H1 (cell line): ENCODE data around the gene SULF2. TPM values are rescaled to one million over a fixed set of nuclear protein-coding genes. Genes with fewer than 3 reads are reported as not detected.

ENCODE experiments used
- CTCF ChIA-PET: fragments of 300-600 bp; sonication (Branson Sonifier 250); formaldehyde crosslinking; loops from one replicate; lab custom pipeline; 2021; ENCODE audit not compliant: partially characterized antibody; lab: Charles Lee
- POLR2A ChIA-PET: fragments of 300-600 bp; sonication (Branson Sonifier 250); formaldehyde crosslinking; loops from one replicate; lab custom pipeline; 2021; ENCODE audit warnings: inconsistent platforms; ENCODE audit not compliant: partially characterized antibody; lab: Charles Lee
- DNase-seq, 2 experiments: peaks; one replicate each; pipeline versions ENCODE4 v3.0.0 to v3.0.0-alpha.2; 2010 to 2022; ENCODE audit warnings: low spot score in 2 of 2, low read depth in 1 of 2, mixed read lengths in 1 of 2
- FAIRE-seq: peaks from 2 replicates; lab custom pipeline; 2011; peaks lifted over from hg19 to GRCh38; lab: Jason Lieb, UNC
- H2AFZ ChIP-seq: 2 replicates; pipeline ENCODE4 v1.8.1; 2012; ENCODE audit warnings: low read length, inconsistent platforms
- H2AK5ac ChIP-seq: 2 replicates; pipeline ENCODE4 v1.6.1; 2013; ENCODE audit warnings: low read depth, low read length
- H2BK120ac ChIP-seq: replicated peaks from 2 replicates; pipeline ENCODE3; 2013; ENCODE audit warnings: low read depth, low read length, inconsistent platforms
- H2BK12ac ChIP-seq: 2 replicates; pipeline ENCODE4 v1.6.1; 2013; ENCODE audit warnings: low read depth, low read length
- H2BK15ac ChIP-seq: 2 replicates; pipeline ENCODE4 v1.6.1; 2013; ENCODE audit warnings: low read length
- H2BK20ac ChIP-seq: 2 replicates; pipeline ENCODE4 v1.6.1; 2013; ENCODE audit warnings: low read length
- H2BK5ac ChIP-seq: 2 replicates; pipeline ENCODE4 v1.6.1; 2013; ENCODE audit warnings: low read depth, low read length
- H3K14ac ChIP-seq: 2 replicates; pipeline ENCODE4 v1.6.1; 2013; ENCODE audit warnings: inconsistent platforms; ENCODE audit not compliant: insufficient read length
- H3K18ac ChIP-seq: 2 replicates; pipeline ENCODE4 v1.6.1; 2013; ENCODE audit warnings: low read length; ENCODE audit errors: extremely low read depth
- H3K23ac ChIP-seq: 2 replicates; pipeline ENCODE4 v1.6.1; 2013; ENCODE audit warnings: inconsistent platforms; ENCODE audit not compliant: insufficient read length
- H3K23me2 ChIP-seq: 2 replicates; pipeline ENCODE4 v1.6.1; 2013; ENCODE audit warnings: low read depth, low read length
- H3K27ac ChIP-seq: 2 replicates; pipeline ENCODE4 v1.6.1; 2011; ENCODE audit warnings: low read depth, low read length, inconsistent platforms
- H3K27me3 ChIP-seq, 4 experiments: replicated peaks in 1 of 4; 1 replicate in 1 of 4; 2 replicates in 3 of 4; pipeline versions ENCODE4 v1.6.1 to v1.8.1; 2011 to 2013; ENCODE audit warnings: low read length in 3 of 4, mild to moderate bottlenecking in 3 of 4, inconsistent platforms in 2 of 4, mixed read lengths in 2 of 4, moderate library complexity in 1 of 4; ENCODE audit not compliant: control insufficient read depth in 3 of 4, insufficient read depth in 3 of 4; ENCODE audit errors: extremely low read depth in 1 of 4
- H3K36me3 ChIP-seq, 4 experiments: 2 replicates each; pipeline versions ENCODE4 v1.6.1 to v1.8.1; 2011 to 2013; ENCODE audit warnings: mild to moderate bottlenecking in 4 of 4, low read length in 3 of 4, moderate library complexity in 2 of 4, control low read depth in 1 of 4, inconsistent platforms in 1 of 4; ENCODE audit not compliant: insufficient read depth in 4 of 4, control insufficient read depth in 2 of 4
- H3K4ac ChIP-seq: replicated peaks from 2 replicates; pipeline ENCODE3; 2013; ENCODE audit warnings: low read length, low read depth, mixed read lengths, inconsistent platforms; ENCODE audit not compliant: insufficient read length
- H3K4me1 ChIP-seq, 4 experiments: replicated peaks in 1 of 4; 1 replicate in 1 of 4; 2 replicates in 3 of 4; pipeline versions ENCODE4 v1.6.1 to v1.8.1; 2011 to 2013; ENCODE audit warnings: low read length in 3 of 4, inconsistent platforms in 2 of 4, mixed read lengths in 1 of 4; ENCODE audit not compliant: insufficient read depth in 4 of 4, control insufficient read depth in 3 of 4
- H3K4me2 ChIP-seq, 2 experiments: 2 replicates each; pipeline versions ENCODE4 v1.6.1 to v1.8.1; 2011 to 2013; ENCODE audit warnings: low read depth in 2 of 2, low read length in 2 of 2, control low read depth in 1 of 2, inconsistent platforms in 1 of 2, mild to moderate bottlenecking in 1 of 2; ENCODE audit not compliant: insufficient read depth in 1 of 2
- H3K4me3 ChIP-seq, 4 experiments: fragments of 200-600, 300-600 bp in 1 of 4; sonication (generic), shearing (Covaris generic), sonication (Bioruptor Twin) in 1 of 4; 2 replicates each; pipeline versions ENCODE4 v1.5.1 to v1.8.1; 2011 to 2016; ENCODE audit warnings: low read length in 4 of 4, low read depth in 3 of 4, control low read depth in 2 of 4, inconsistent platforms in 2 of 4, mild to moderate bottlenecking in 2 of 4, mixed read lengths in 1 of 4, moderate library complexity in 1 of 4; ENCODE audit not compliant: insufficient read depth in 2 of 4; ENCODE audit errors: extremely low read depth in 1 of 4
- H3K56ac ChIP-seq: replicated peaks from 2 replicates; pipeline ENCODE3; 2013; ENCODE audit warnings: low read depth, mild to moderate bottlenecking, mixed read lengths, low read length, inconsistent platforms; ENCODE audit not compliant: insufficient read length
- H3K79me1 ChIP-seq: 2 replicates; pipeline ENCODE4 v1.6.1; 2013; ENCODE audit warnings: low read depth, low read length, control low read depth
- H3K79me2 ChIP-seq, 2 experiments: 2 replicates each; pipeline versions ENCODE4 v1.6.1 to v1.8.1; 2012 to 2013; ENCODE audit warnings: low read length in 2 of 2, mild to moderate bottlenecking in 2 of 2, inconsistent platforms in 1 of 2; ENCODE audit not compliant: insufficient read depth in 2 of 2, control insufficient read depth in 1 of 2
- H3K9ac ChIP-seq, 4 experiments: replicated peaks in 1 of 4; 1 replicate in 1 of 4; 2 replicates in 3 of 4; pipeline versions ENCODE4 v1.6.1 to v1.8.1; 2011 to 2013; ENCODE audit warnings: low read depth in 3 of 4, low read length in 3 of 4, control low read depth in 2 of 4, mild to moderate bottlenecking in 2 of 4, moderate library complexity in 2 of 4, inconsistent platforms in 1 of 4; ENCODE audit errors: extremely low read depth in 1 of 4
- H3K9me3 ChIP-seq, 2 experiments: 2 replicates each; pipeline versions ENCODE4 v1.6.1 to v1.8.1; 2012 to 2013; ENCODE audit warnings: mild to moderate bottlenecking in 2 of 2, moderate library complexity in 2 of 2, control low read depth in 1 of 2, inconsistent platforms in 1 of 2, low read depth in 1 of 2, low read length in 1 of 2, mixed read lengths in 1 of 2; ENCODE audit not compliant: insufficient read depth in 2 of 2
- H4K20me1 ChIP-seq, 2 experiments: replicated peaks in 1 of 2; 2 replicates each; pipeline versions ENCODE3 to v1.8.1; 2011 to 2013; ENCODE audit warnings: inconsistent platforms in 2 of 2, low read length in 2 of 2, mild to moderate bottlenecking in 1 of 2; ENCODE audit not compliant: insufficient read depth in 2 of 2, control insufficient read depth in 1 of 2
- H4K5ac ChIP-seq: 2 replicates; pipeline ENCODE4 v1.6.1; 2013; ENCODE audit warnings: low read length, low read depth, mixed read lengths, inconsistent platforms; ENCODE audit not compliant: insufficient read length
- H4K8ac ChIP-seq: 2 replicates; pipeline ENCODE4 v1.8.0; 2013; ENCODE audit warnings: mild to moderate bottlenecking, moderate library complexity, low read length, inconsistent platforms; ENCODE audit not compliant: insufficient read depth; ENCODE audit errors: extremely low read depth
- H4K91ac ChIP-seq: replicated peaks from 2 replicates; pipeline ENCODE3; 2013; ENCODE audit warnings: low read length, mixed read lengths, inconsistent platforms; ENCODE audit not compliant: insufficient read length
- ASH2L ChIP-seq: fragments of 200-600, 300-600 bp; sonication (generic); IDR thresholded peaks from one replicate; pipeline ENCODE4 v1.7.1; 2017; ENCODE audit warnings: low read length
- BACH1 ChIP-seq: IDR thresholded peaks from 2 replicates; pipeline ENCODE4 v1.6.1; 2012; ENCODE audit warnings: low read length, improper control_type of control experiment
- BCL11A ChIP-seq, 2 experiments: IDR thresholded peaks; one replicate each; pipeline ENCODE4 v1.6.1; 2011; ENCODE audit warnings: low read depth in 2 of 2, low read length in 2 of 2, mild to moderate bottlenecking in 2 of 2
- BRCA1 ChIP-seq: IDR thresholded peaks from 2 replicates; pipeline ENCODE4 v1.6.1; 2012; ENCODE audit warnings: low read depth, low read length, improper control_type of control experiment
- CBX5 ChIP-seq: fragments of 300-800, 300-1000 bp; sonication (generic); IDR thresholded peaks from 2 replicates; pipeline ENCODE4 v1.7.1; 2016; ENCODE audit warnings: antibody characterized with exemption, low read length, low read depth
- CEBPB ChIP-seq: IDR thresholded peaks from 2 replicates; pipeline ENCODE4 v1.6.1; 2012; ENCODE audit warnings: low read depth, low read length
- CHD2 ChIP-seq: IDR thresholded peaks from 2 replicates; pipeline ENCODE4 v1.6.1; 2012; ENCODE audit warnings: low read length, improper control_type of control experiment
- GABPA ChIP-seq: IDR thresholded peaks from 2 replicates; pipeline ENCODE4 v1.6.1; 2011; ENCODE audit warnings: mild to moderate bottlenecking, low read length, moderate library complexity, borderline replicate concordance; ENCODE audit not compliant: insufficient read depth
- RXRA ChIP-seq: IDR thresholded peaks from 2 replicates; pipeline ENCODE4 v1.6.1; 2011; ENCODE audit warnings: low read depth, mild to moderate bottlenecking, low read length, moderate library complexity; ENCODE audit not compliant: insufficient read depth
- TAF1 ChIP-seq: IDR thresholded peaks from 2 replicates; pipeline ENCODE4 v1.6.1; 2011; ENCODE audit warnings: mild to moderate bottlenecking, low read depth, low read length
- TAF7 ChIP-seq: optimal IDR thresholded peaks from 2 replicates; pipeline ENCODE3; 2011; ENCODE audit warnings: low read depth, mild to moderate bottlenecking, inconsistent platforms, low read length, moderate library complexity, borderline replicate concordance
- TCF12 ChIP-seq: IDR thresholded peaks from 2 replicates; pipeline ENCODE4 v1.6.1; 2011; ENCODE audit warnings: low read depth, mild to moderate bottlenecking, low read length
- WGBS, 2 experiments: shearing (Covaris generic) in 1 of 2; methylation state at CpG; one replicate each; pipeline versions ENCODE4 v1.1.6 to v1.1.7; 2013 to 2015; ENCODE audit warnings: low lambda C conversion rate in 2 of 2, mixed read lengths in 2 of 2, inconsistent platforms in 1 of 2, low coverage in 1 of 2, missing lambda C conversion rate in 1 of 2; ENCODE audit not compliant: insufficient replicate concordance in 2 of 2, insufficient coverage in 1 of 2, insufficient read length in 1 of 2; ENCODE audit errors: extremely low coverage in 1 of 2, missing lambda C conversion rate in 1 of 2; 5-methylcytosine and 5-hydroxymethylcytosine counted together
- polyA plus RNA-seq, 7 experiments: library from polyadenylated mRNA; depleted of rRNA in 3 of 7; stranded (reverse) in 5 of 7; unstranded in 2 of 7; fragments of >200 nt in 5 of 7; fragments of 200-250 nt in 2 of 7; gene quantifications; 1 replicate in 5 of 7; 2 replicates in 1 of 7; 4 replicates in 1 of 7; pipeline versions ENCODE4 v1.2.1 to v1.2.3, GENCODE V29; 2011 to 2013; ENCODE audit warnings: missing spikeins in 2 of 7, mixed read lengths in 2 of 7
- total RNA-seq: library from RNA; stranded (reverse); fragmentation: NEBNext Ultra II Directional; extraction: Animal tissue kit (Norgen Biotek cat#: 25700); gene quantifications from 2 replicates; pipeline ENCODE4 v1.2.1, GENCODE V29; 2021

SULF2 gene
- total and polyA plus RNA-seq, 2 of the 8 experiments (the other 6 are each of a cell fraction or from before 2014, with no cell fraction given), result 15.7 to 28.2 TPM

DNA sequence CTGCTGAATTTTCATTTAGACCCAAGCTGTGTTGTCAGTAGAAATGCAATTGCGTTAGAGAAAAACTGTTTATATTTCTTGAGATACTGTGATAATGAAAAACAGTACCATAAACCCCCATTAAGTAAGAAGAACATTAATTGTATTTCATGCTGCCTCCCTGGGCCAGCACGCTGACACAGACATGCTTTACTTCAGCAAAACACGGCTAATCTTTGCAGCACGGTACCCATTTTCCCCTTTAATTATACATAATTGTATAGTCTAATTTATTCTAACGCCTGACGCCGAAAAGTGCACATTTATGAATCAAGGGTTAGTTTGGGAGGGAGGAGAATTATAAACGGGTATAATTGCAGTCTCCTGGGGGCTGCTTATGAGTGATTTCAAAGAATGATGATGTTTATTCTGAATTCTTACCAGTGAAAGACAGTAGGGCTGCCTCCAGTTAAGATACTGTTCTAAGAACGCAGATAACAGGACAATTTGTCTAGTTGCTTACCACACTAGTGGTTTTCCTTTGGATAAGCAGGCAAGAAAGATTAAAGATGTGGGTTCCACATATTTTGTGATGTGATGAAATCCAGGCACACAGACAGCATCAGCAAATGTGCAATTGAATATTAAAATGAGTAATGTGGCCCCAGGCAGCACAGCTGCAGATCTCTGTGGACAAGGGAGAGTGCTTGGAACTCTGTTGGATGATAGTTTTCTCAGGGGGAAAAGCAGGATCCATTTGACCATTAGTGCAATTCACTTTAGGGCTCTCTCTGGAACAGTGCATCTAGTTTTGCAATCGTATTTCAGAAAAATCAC, 4.7 kb upstream of the SULF2 start:
- Histone ChIP-seq H3K4me3 (no peak overlapping the region), H2BK12ac (no peak overlapping the region), H3K14ac (no peak overlapping the region), H4K91ac (no peak overlapping the region), H3K4ac (no peak overlapping the region), H2BK5ac (no peak overlapping the region), H3K9ac (no peak overlapping the region), H3K79me2 (no peaks in the 10 kb centered on the region), H2BK120ac (no peak overlapping the region), H4K8ac (no peak overlapping the region), H3K36me3 (no peaks in the 10 kb centered on the region), H3K18ac (no peak overlapping the region), H4K5ac (no peak overlapping the region), H4K20me1 (no peaks in the 10 kb centered on the region), H3K27ac (no peak overlapping the region), H3K4me1 (peaks cover 0 to 6% (median 2%) of the 10 kb centered on the region in 4 experiments; a peak in 5 of 7 replicates), H3K23ac (no peak overlapping the region), H2AK5ac (no peak overlapping the region), H3K4me2 (no peak overlapping the region), H3K56ac (no peak overlapping the region), H3K27me3 (peaks cover 0 to 17% (median 11%) of the 10 kb centered on the region in 4 experiments; a peak in 5 of 7 replicates), H3K9me3 (no peaks in the 10 kb centered on the region), H2BK20ac (no peak overlapping the region), H2BK15ac (no peak overlapping the region), H2AFZ (no peak overlapping the region), H3K23me2 (peaks cover 10% of the 10 kb centered on the region), H3K79me1 (no peaks in the 10 kb centered on the region)
- FAIRE-seq (no peak), DNase-seq (no peak)
- CTCF ChIA-PET, result interaction anchor here (1.4 kb wide), 1 partner anchor 831 kb away, joined by 3 read pairs; no protein-coding TSS in a partner anchor
- POLR2A ChIA-PET, result no interaction called here
- WGBS, 2 experiments, result 86% methylated on average over 10 of the region's 10 CpGs; no CpG with 5 or more reads in 1 of the 2 experiments
- no peak for TF ChIP-seq BACH1
- no peak for TF ChIP-seq CBX5
- no peak for TF ChIP-seq CHD2
- TF ChIP-seq TCF12, result no peak
- TF ChIP-seq RXRA, result no peak
- TF ChIP-seq BRCA1, result no peak
- no peak for TF ChIP-seq CEBPB
- no peak for TF ChIP-seq GABPA
- no peak for TF ChIP-seq TAF7
- TF ChIP-seq BCL11A (IDR thresholded peaks at IDR 0.05; ENCODE audit: low read depth in 2 of 2, low read length in 2 of 2), result no peak
- no peak for TF ChIP-seq ASH2L
- TF ChIP-seq TAF1, result no peak
- TF ChIP-seq, all 59 proteins: peak for 0
